A549 (cell line): ENCODE data around the gene DHRS7B. TPM values are rescaled to one million over a fixed set of nuclear protein-coding genes. Genes with fewer than 3 reads are reported as not detected.
A peak's percentile ranks its signal among the peaks of the same experiment; 100 is the strongest.
"Not testable (repeated sequence)": the region's sequence is repeated elsewhere in the genome, so short reads cannot be mapped to it uniquely, and the experiment has no call there.

Experiments
- ATAC-seq, 2 experiments: fragments of 200-7000 bp in 1 of 2; fragments of >200 bp in 1 of 2; cut with Nextera tagmentation in 1 of 2; cut with Tn5 transposase in 1 of 2; 3 replicates each; pipeline versions ENCODE4 v1.8.0 to v1.9.1; 2018 to 2020; ENCODE audit warnings: mild to moderate bottlenecking in 1 of 2, moderate library complexity in 1 of 2
- CTCF ChIA-PET: fragments of 300-600 bp; sonication (Branson Sonifier 250); formaldehyde crosslinking; extraction: SDS; loops from one replicate; lab custom pipeline; 2021; ENCODE audit warnings: antibody characterized with exemption, inconsistent platforms; lab: Yijun Ruan, JAX
- POLR2A ChIA-PET: fragments of 350-600 bp; formaldehyde crosslinking; extraction: SDS; loops from one replicate; lab custom pipeline; 2021; ENCODE audit warnings: antibody characterized with exemption, inconsistent platforms; lab: Yijun Ruan, JAX
- DNase-seq, 2 experiments: peaks; one replicate each; pipeline versions ENCODE4 v3.0.0 to v3.0.0-alpha.2; 2011 to 2016; ENCODE audit warnings: low read depth in 1 of 2, low spot score in 1 of 2
- FAIRE-seq: peaks from 2 replicates; lab custom pipeline; 2011; peaks lifted over from hg19 to GRCh38; lab: Jason Lieb, UNC
- H3K27ac ChIP-seq, 2 experiments: fragments of >200 bp; sonication (Bioruptor Twin); formaldehyde crosslinking; 3 replicates each; pipeline ENCODE4 v1.5.1; 2016 to 2017
- H3K4me1 ChIP-seq: fragments of >200 bp; sonication (Bioruptor Twin); formaldehyde crosslinking; 3 replicates; pipeline ENCODE4 v1.6.1; 2016
- H3K4me2 ChIP-seq: fragments of >200 bp; sonication (Bioruptor Twin); formaldehyde crosslinking; 3 replicates; pipeline ENCODE4 v1.6.1; 2016
- H3K4me3 ChIP-seq: fragments of >200 bp; sonication (Bioruptor Twin); formaldehyde crosslinking; 3 replicates; pipeline ENCODE4 v1.5.1; 2016
- H3K9me3 ChIP-seq: fragments of >200 bp; sonication (Bioruptor Twin); formaldehyde crosslinking; 3 replicates; pipeline ENCODE4 v1.6.1; 2016
- BCL3 ChIP-seq: fragments of >200 bp; sonication (Bioruptor Twin); formaldehyde crosslinking; IDR thresholded peaks from 3 replicates; pipeline ENCODE4 v1.6.1; 2016
- EHMT2 ChIP-seq: fragments of 200-600 bp; sonication (generic); IDR thresholded peaks from 2 replicates; pipeline ENCODE4 v1.6.1; 2016; ENCODE audit warnings: antibody characterized with exemption, low read depth, mild to moderate bottlenecking, moderate library complexity
- ESRRA ChIP-seq: fragments of 150-350 bp; IDR thresholded peaks from 2 replicates; pipeline ENCODE4 v1.6.1; 2014; ENCODE audit warnings: mild to moderate bottlenecking, low read length, borderline replicate concordance
- FOXS1 ChIP-seq: fragments of 250-450 bp; sonication (Bioruptor Pico); IDR thresholded peaks from 2 replicates; pipeline ENCODE4 v1.5.0; 2020; ENCODE audit warnings: mild to moderate bottlenecking, moderate library complexity
- GATA3 ChIP-seq: IDR thresholded peaks from 2 replicates; pipeline ENCODE4 v1.6.1; 2012; ENCODE audit warnings: borderline replicate concordance
- JUNB ChIP-seq: fragments of >200 bp; sonication (Bioruptor Twin); formaldehyde crosslinking; IDR thresholded peaks from 2 replicates; pipeline ENCODE4 v1.6.1; 2016
- KDM5A ChIP-seq: fragments of 200-600 bp; sonication (generic); IDR thresholded peaks from 2 replicates; pipeline ENCODE4 v1.6.1; 2016; ENCODE audit warnings: antibody characterized with exemption, mild to moderate bottlenecking
- MAFK ChIP-seq: fragments of 450-650 bp; IDR thresholded peaks from 2 replicates; pipeline ENCODE4 v1.6.1; 2014; ENCODE audit not compliant: partially characterized antibody
- MAZ ChIP-seq: fragments of 150-350 bp; IDR thresholded peaks from 2 replicates; pipeline ENCODE4 v1.6.1; 2014; ENCODE audit warnings: antibody characterized with exemption, low read depth, low read length, borderline replicate concordance
- NPAS2 ChIP-seq: fragments of 250-450 bp; sonication (Bioruptor Pico); IDR thresholded peaks from 2 replicates; pipeline ENCODE4 v1.8.0; 2022; ENCODE audit warnings: mild to moderate bottlenecking, moderate library complexity, borderline replicate concordance
- PHF8 ChIP-seq: fragments of 200-600 bp; sonication (generic); IDR thresholded peaks from 2 replicates; pipeline ENCODE4 v1.6.1; 2016; ENCODE audit warnings: low read depth, mild to moderate bottlenecking, antibody characterized with exemption, moderate library complexity, borderline replicate concordance
- POLR2AphosphoS2 ChIP-seq: conservative IDR thresholded peaks from 2 replicates; pipeline ENCODE4 v1.6.1; 2012; ENCODE audit warnings: low read length, improper control_type of control experiment, inconsistent platforms
- SREBF2 ChIP-seq: fragments of 450-650 bp; IDR thresholded peaks from 2 replicates; pipeline ENCODE4 v1.6.1; 2014; ENCODE audit warnings: mild to moderate bottlenecking, moderate library complexity
- WGBS: methylation state at CpG from one replicate; pipeline ENCODE4 v1.1.6; 2017; ENCODE audit errors: missing lambda C conversion rate; 5-methylcytosine and 5-hydroxymethylcytosine counted together
- polyA plus RNA-seq, 4 experiments: library from polyadenylated mRNA; depleted of rRNA in 3 of 4; stranded (reverse); fragments of >200 nt; fragmentation: RNase III in 1 of 4; extraction: RNeasy Plus Mini Kit Qiagen cat#74134 plus additional on column Dnase treatment in 1 of 4; gene quantifications; 2 replicates in 3 of 4; 3 replicates in 1 of 4; pipeline ENCODE4 v1.2.3, GENCODE V29; 2011 to 2017
- TF ChIP-seq, protein P1 (sequence below): IDR thresholded peaks from 2 replicates; pipeline ENCODE4 v1.6.1; 2012

DHRS7B gene
- polyA plus RNA-seq, 2 of the 4 experiments (the other 2 are of a cell fraction) = 23.6 to 25.4 TPM

DNA sequence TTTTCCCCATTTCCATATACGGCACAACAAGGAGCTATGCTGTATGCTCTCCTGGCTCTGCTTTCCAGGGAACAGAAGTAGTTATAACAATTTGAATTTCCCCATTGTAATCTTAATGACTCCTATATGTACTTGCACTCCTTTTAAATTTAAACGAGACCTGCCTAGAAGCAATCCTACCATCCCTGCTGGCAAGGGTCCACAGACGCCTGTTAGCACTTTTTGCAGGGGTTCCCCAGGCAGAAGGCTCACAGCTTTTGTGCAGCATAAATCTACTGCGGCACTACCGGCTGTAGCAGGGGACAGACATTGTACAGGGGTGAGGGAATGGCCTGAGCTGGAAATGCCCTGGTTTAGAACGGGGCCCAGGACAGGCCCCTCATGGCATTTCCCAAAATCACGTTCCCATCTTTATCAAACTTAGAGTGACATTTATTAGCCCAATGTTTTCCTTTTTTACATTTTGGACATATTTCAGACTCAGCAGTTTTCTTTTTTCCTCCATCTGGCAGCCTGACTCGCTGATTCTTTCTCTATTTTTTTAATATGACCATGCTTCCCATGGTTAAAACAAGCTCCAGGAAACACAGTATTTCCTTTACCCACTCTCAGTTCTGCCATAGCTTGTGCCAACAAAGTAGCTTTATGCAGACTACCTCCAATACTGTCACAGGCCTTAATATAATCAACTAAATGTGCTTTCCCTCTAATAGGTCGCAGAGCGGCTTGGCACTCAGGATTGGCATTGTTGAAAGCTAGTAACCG, 48.6 kb upstream of the DHRS7B start:
- ChIA-PET CTCF (interaction anchor here (0.7 to 1.8 kb wide), 9 partner anchors 9 to 435 kb away, joined by 3 to 7 read pairs (median 4); no protein-coding TSS in a partner anchor), POLR2A (no interaction called here)
- H3K27ac ChIP-seq = no peak overlapping the region
- WGBS = 81% methylated on average over 11 of the region's 11 CpGs
- H3K4me3 ChIP-seq = no peak overlapping the region
- no peak overlapping the region for H3K4me2 ChIP-seq
- H3K9me3 ChIP-seq = no peaks in the 10 kb centered on the region
- FAIRE-seq = no peak
- H3K4me1 ChIP-seq = no peaks in the 10 kb centered on the region
- DNase-seq = no peak
- TF ChIP-seq, protein P1, sequence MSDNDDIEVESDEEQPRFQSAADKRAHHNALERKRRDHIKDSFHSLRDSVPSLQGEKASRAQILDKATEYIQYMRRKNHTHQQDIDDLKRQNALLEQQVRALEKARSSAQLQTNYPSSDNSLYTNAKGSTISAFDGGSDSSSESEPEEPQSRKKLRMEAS = no peak
- peak; percentile 12 for TF ChIP-seq MAFK
- ATAC-seq = no peak

DNA sequence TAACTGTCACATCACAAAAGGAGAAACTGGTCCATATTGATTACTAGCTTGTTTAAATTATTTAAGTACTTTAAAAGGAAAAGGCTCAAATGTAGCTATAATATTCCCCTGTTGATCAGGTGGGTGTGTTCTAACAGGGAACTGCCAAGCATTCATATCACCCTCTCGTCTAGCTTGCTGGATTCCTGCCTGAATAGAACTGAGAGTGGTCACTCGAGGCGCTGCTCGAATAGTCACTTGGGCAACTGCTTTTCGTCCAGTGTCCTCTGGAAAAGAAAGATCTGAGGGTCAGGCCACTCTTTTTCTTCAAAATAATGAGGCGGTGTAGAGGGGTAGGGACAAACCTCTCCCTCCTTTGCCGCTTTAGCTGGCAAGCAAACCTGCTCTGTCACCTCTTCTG, 47.6 kb upstream of the DHRS7B start:
- Histone ChIP-seq H3K4me3 (no peak overlapping the region), H3K9me3 (no peaks in the 10 kb centered on the region), H3K27ac (no peak overlapping the region), H3K4me2 (no peak overlapping the region), H3K4me1 (no peaks in the 10 kb centered on the region)
- TF ChIP-seq POLR2AphosphoS2 = no peak
- no peak for TF ChIP-seq SREBF2
- TF ChIP-seq JUNB = no peak
- TF ChIP-seq MAFK = no peak
- no peak for TF ChIP-seq PHF8
- no peak for TF ChIP-seq KDM5A
- no peak for TF ChIP-seq NPAS2 (CRISPR knock-in tag)
- TF ChIP-seq MAZ = no peak
- TF ChIP-seq GATA3 = no peak
- DNase-seq (no peak), FAIRE-seq (peak; percentile 59), ATAC-seq (no peak)
- ChIA-PET POLR2A (no interaction called here), CTCF (interaction anchor here (0.7 to 1.8 kb wide), 8 partner anchors 10 to 86 kb away, joined by 3 to 7 read pairs (median 4); no protein-coding TSS in a partner anchor)
- 77% methylated on average over 7 of the region's 7 CpGs for WGBS

DNA sequence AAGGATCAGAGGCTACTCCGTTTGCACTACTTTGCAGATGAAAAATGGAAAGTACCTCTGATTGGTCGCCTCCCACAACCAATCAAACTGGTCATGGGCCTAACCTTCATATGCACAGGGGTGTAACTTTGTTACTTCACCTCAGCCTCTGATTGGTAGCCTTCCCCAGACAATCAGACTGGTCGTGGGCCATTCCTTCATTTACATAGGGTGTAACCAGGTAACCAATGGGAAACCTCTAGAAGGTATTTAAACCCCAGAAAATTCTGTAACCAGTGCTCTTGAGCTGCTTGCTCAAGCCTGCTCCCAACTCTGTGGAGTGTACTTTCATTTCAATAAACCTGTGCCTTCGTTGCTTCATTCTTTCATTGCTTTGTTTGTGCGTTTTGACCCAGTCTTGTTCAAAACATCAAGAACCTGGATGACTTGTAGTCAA, 44.7 kb upstream of the DHRS7B start:
- 44% methylated on average over 5 of the region's 5 CpGs for WGBS
- no peak overlapping the region for H3K4me3 ChIP-seq
- DNase-seq (peak in 1 of 2 experiments; percentile 57), ATAC-seq (peak; percentile 59 to 89; a peak in 4 of 6 replicates), FAIRE-seq (no peak)
- no peaks in the 10 kb centered on the region for H3K4me1 ChIP-seq
- no peaks in the 10 kb centered on the region for H3K9me3 ChIP-seq
- ChIA-PET POLR2A (no interaction called here), CTCF (no interaction called here)
- peak overlapping the region; percentile 15; the same call in 1 of the 3 replicates for H3K4me2 ChIP-seq
- no peak overlapping the region for H3K27ac ChIP-seq
- TF ChIP-seq EHMT2 = no peak
- TF ChIP-seq ESRRA = no peak
- no peak for TF ChIP-seq JUNB
- no peak for TF ChIP-seq FOXS1 (CRISPR knock-in tag)
- no peak for TF ChIP-seq POLR2AphosphoS2
- no peak for TF ChIP-seq BCL3
- no peak for TF ChIP-seq NPAS2 (CRISPR knock-in tag)

DNA sequence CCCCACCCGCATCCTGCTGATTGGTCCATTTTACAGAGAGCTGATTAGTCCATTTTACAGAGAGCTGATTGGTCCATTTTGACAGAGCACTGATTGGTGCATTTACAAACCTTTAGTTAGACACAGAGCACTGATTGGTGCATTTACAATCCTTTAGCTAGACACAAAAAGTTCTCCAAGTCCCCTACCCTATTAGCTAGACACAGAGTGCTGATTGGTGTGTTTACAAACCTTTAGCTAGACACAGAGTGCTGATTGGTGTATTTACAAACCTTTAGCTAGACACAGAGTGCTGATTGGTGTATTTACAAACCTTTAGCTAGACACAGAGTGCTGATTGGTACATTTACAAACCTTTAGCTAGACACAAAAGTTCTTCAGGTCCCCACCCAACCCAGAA, 41.5 kb upstream of the DHRS7B start:
- DNase-seq, H3K4me2 ChIP-seq, ATAC-seq, H3K4me1 ChIP-seq, FAIRE-seq, H3K4me3 ChIP-seq, H3K27ac ChIP-seq, H3K9me3 ChIP-seq, POLR2A ChIA-PET: not testable (repeated sequence)
- CTCF ChIA-PET = interaction anchor here (1.1 to 1.3 kb wide), 3 partner anchors 13 to 42 kb away, joined by 3 to 4 read pairs (median 3); no protein-coding TSS in a partner anchor
- 89% methylated on average over 1 of the region's 1 CpG for WGBS
